Heart left ventricle (tissue), 13 donors: ENCODE results near the gene TRIM28.

ENCODE experiments used
- CTCF ChIP-seq, 12 donors: fragments of 200-600 bp; sonication (generic) in 4 of 12; IDR thresholded peaks; one replicate each; pipeline versions ENCODE4 v1.5.0 to v1.8.0; 2018 to 2022; ENCODE audit warnings: antibody characterized with exemption in 12 of 12, mild to moderate bottlenecking in 5 of 12
- POLR2A ChIP-seq, 2 donors: fragments of 450-650 bp; IDR thresholded peaks; one replicate each; pipeline ENCODE4 v1.6.1; 2017; ENCODE audit warnings: antibody characterized with exemption in 2 of 2, mild to moderate bottlenecking in 2 of 2, moderate library complexity in 2 of 2
- donor health status: ischemic (EF 13 %, LVEDD 7.1; RV severe dilation, severe dysfunction).
- donor health status: DM: no; HTN: yes; CAD: no.
- donor health status: DM: no; HTN: no; CAD: no.
- donor health status: ischemic (EF 25% LVEDD 6.9; RV normal size, moderate dysfunction).
- donor health status: ischemic (EF 25% LVEDD 5.7; RV mildly dilated, moderate dysfunction).
- donor health status: ischemic (EF 35%, LVEDD 5.7; RV mildly dilated, moderate dysfunction).
- donor health status: nonischemic (EF 11% LVEDD 7.7; RV severe dilation, severe dysfunction).
- donor health status: DM: yes; HTN: yes; CAD: no.
- donor health status: PGD.
- donor health status: ischemic (EF 29% LVEDD 5.4; RV normal size, mild dysfunction).
- donor health status: nonischemic (EF 23%, LVEDD 6.1; RV moderate dilation, normal function).

GRCh38 chr19:58582985-58583384 lies 39.1 kb downstream of the TRIM28 start:
- TF ChIP-seq CTCF (IDR thresholded peaks at IDR 0.05) (no peak), POLR2A (IDR thresholded peaks at IDR 0.05) (no peak)
